ENCODE measurements around the gene APBB2.

APBB2 gene

GRCh38 chr4:41124916-41125548 lies 89.3 kb downstream of the APBB2 start:
- no peak overlapping the region for H2AFZ ChIP-seq (ENCODE audit: low read depth)

GRCh38 chr4:41122775-41123174 lies 91.6 kb downstream of the APBB2 start:
- H2AFZ ChIP-seq (ENCODE audit: low read depth) = no peak overlapping the region
- no peaks in the 10 kb centered on the region for H3K4me1 ChIP-seq (ENCODE audit: low read depth, poor library complexity, severe bottlenecking)
- no peaks in the 10 kb centered on the region for H4K20me1 ChIP-seq (ENCODE audit: insufficient read depth)
- H3K4me3 ChIP-seq (IDR thresholded peaks at IDR 0.05; ENCODE audit: insufficient read depth, low read depth, low read length) = no peak overlapping the region
- no peaks in the 10 kb centered on the region for H3K36me3 ChIP-seq (ENCODE audit: insufficient read depth)
- no peaks in the 10 kb centered on the region for H3K79me2 ChIP-seq (ENCODE audit: insufficient read depth, low read depth)
- TF ChIP-seq CTCF (conservative IDR thresholded peaks at IDR 0.05; ENCODE audit: low read depth, low read length) = no peak
- H3K4me2 ChIP-seq = no peak overlapping the region
- no peak overlapping the region for H3K27ac ChIP-seq
- H3K27me3 ChIP-seq (ENCODE audit: insufficient read depth, low read depth) = no peaks in the 10 kb centered on the region
- no peak overlapping the region for H3K9ac ChIP-seq

More at GRCh38 chr4:41124916-41125548, 89.3 kb downstream of the APBB2 start:
- Histone ChIP-seq H3K27ac (no peak overlapping the region), H3K79me2 (ENCODE audit: insufficient read depth, low read depth) (no peaks in the 10 kb centered on the region), H4K20me1 (ENCODE audit: insufficient read depth) (no peaks in the 10 kb centered on the region), H3K4me1 (ENCODE audit: low read depth, poor library complexity, severe bottlenecking) (no peaks in the 10 kb centered on the region), H3K27me3 (ENCODE audit: insufficient read depth, low read depth) (no peaks in the 10 kb centered on the region), H3K9ac (no peak overlapping the region), H3K4me2 (no peak overlapping the region), H3K4me3 (IDR thresholded peaks at IDR 0.05; ENCODE audit: insufficient read depth, low read depth, low read length) (no peak overlapping the region), H3K36me3 (ENCODE audit: insufficient read depth) (no peaks in the 10 kb centered on the region)
- TF ChIP-seq CTCF (conservative IDR thresholded peaks at IDR 0.05; ENCODE audit: low read depth, low read length) = no peak

- no peaks in the 10 kb centered on the region for H3K79me2 ChIP-seq (ENCODE audit: insufficient read depth, low read depth)
- no peaks in the 10 kb centered on the region for H4K20me1 ChIP-seq (ENCODE audit: insufficient read depth)
- H2AFZ ChIP-seq (ENCODE audit: low read depth) = no peak overlapping the region
- no peak overlapping the region for H3K27ac ChIP-seq
- no peak overlapping the region for H3K4me3 ChIP-seq (IDR thresholded peaks at IDR 0.05; ENCODE audit: insufficient read depth, low read depth, low read length)
- H3K9ac ChIP-seq = no peak overlapping the region
- no peaks in the 10 kb centered on the region for H3K4me1 ChIP-seq (ENCODE audit: low read depth, poor library complexity, severe bottlenecking)
- no peak for TF ChIP-seq CTCF (conservative IDR thresholded peaks at IDR 0.05; ENCODE audit: low read depth, low read length)
- no peaks in the 10 kb centered on the region for H3K36me3 ChIP-seq (ENCODE audit: insufficient read depth)
- no peak overlapping the region for H3K4me2 ChIP-seq
- no peaks in the 10 kb centered on the region for H3K27me3 ChIP-seq (ENCODE audit: insufficient read depth, low read depth)
Observed at GRCh38 chr4:41122309-41122708, 92.0 kb downstream of the APBB2 start.

GRCh38 chr4:41121906-41122305 lies 92.4 kb downstream of the APBB2 start:
- Histone ChIP-seq H3K27me3 (ENCODE audit: insufficient read depth, low read depth) (no peaks in the 10 kb centered on the region), H3K4me1 (ENCODE audit: low read depth, poor library complexity, severe bottlenecking) (no peaks in the 10 kb centered on the region), H3K9ac (no peak overlapping the region), H3K79me2 (ENCODE audit: insufficient read depth, low read depth) (no peaks in the 10 kb centered on the region), H3K27ac (no peak overlapping the region), H3K4me2 (no peak overlapping the region), H3K4me3 (IDR thresholded peaks at IDR 0.05; ENCODE audit: insufficient read depth, low read depth, low read length) (no peak overlapping the region), H4K20me1 (ENCODE audit: insufficient read depth) (no peaks in the 10 kb centered on the region), H2AFZ (ENCODE audit: low read depth) (no peak overlapping the region), H3K36me3 (ENCODE audit: insufficient read depth) (no peaks in the 10 kb centered on the region)
- no peak for TF ChIP-seq CTCF (conservative IDR thresholded peaks at IDR 0.05; ENCODE audit: low read depth, low read length)

All from KMS-11 (cell line).